Trophoblast cell (in vitro differentiated cells and primary cell): ENCODE data around the gene GAREM1.

ENCODE experiments used
- DNase-seq, 2 donors: peaks; one replicate each; pipeline ENCODE4 v3.0.0-alpha.2; 2016
- H2AFZ ChIP-seq: 2 replicates; pipeline ENCODE4 v1.6.1; 2013; ENCODE audit warnings: low read length, moderate library complexity, mild to moderate bottlenecking; ENCODE audit not compliant: insufficient read depth, poor library complexity
- H2AK5ac ChIP-seq: 2 replicates; pipeline ENCODE4 v1.6.1; 2013; ENCODE audit warnings: mild to moderate bottlenecking, low read length
- H2BK120ac ChIP-seq: 2 replicates; pipeline ENCODE4 v1.6.1; 2013; ENCODE audit warnings: low read length, mild to moderate bottlenecking, moderate library complexity; ENCODE audit not compliant: insufficient read depth, poor library complexity
- H2BK12ac ChIP-seq: 2 replicates; pipeline ENCODE4 v1.6.1; 2013; ENCODE audit warnings: mild to moderate bottlenecking, low read length, moderate library complexity
- H2BK5ac ChIP-seq: 2 replicates; pipeline ENCODE4 v1.6.1; 2013; ENCODE audit warnings: low read length, low read depth, moderate library complexity, mild to moderate bottlenecking; ENCODE audit not compliant: poor library complexity
- H3K14ac ChIP-seq: 2 replicates; pipeline ENCODE4 v1.6.1; 2013; ENCODE audit warnings: mild to moderate bottlenecking, low read length
- H3K18ac ChIP-seq: 2 replicates; pipeline ENCODE4 v1.6.1; 2013; ENCODE audit warnings: mild to moderate bottlenecking, low read length
- H3K23ac ChIP-seq: 2 replicates; pipeline ENCODE4 v1.6.1; 2013; ENCODE audit warnings: low read length
- H3K27ac ChIP-seq: 2 replicates; pipeline ENCODE4 v1.5.1; 2013; ENCODE audit warnings: low read depth, mild to moderate bottlenecking, inconsistent platforms, low read length, moderate library complexity
- H3K27me3 ChIP-seq: 2 replicates; pipeline ENCODE4 v1.6.1; 2013; ENCODE audit warnings: inconsistent platforms, mild to moderate bottlenecking, low read length, moderate library complexity; ENCODE audit not compliant: insufficient read depth
- H3K36me3 ChIP-seq, 2 experiments: 1 replicate in 1 of 2; 2 replicates in 1 of 2; pipeline ENCODE4 v1.6.1; 2013; ENCODE audit warnings: low read length in 2 of 2, mild to moderate bottlenecking in 2 of 2, moderate library complexity in 1 of 2; ENCODE audit not compliant: insufficient read depth in 2 of 2, control insufficient read depth in 1 of 2
- H3K4ac ChIP-seq: 2 replicates; pipeline ENCODE4 v1.6.1; 2013; ENCODE audit warnings: low read depth, mild to moderate bottlenecking, low read length, moderate library complexity
- H3K4me1 ChIP-seq, 2 experiments: 1 replicate in 1 of 2; 2 replicates in 1 of 2; pipeline ENCODE4 v1.6.1; 2013; ENCODE audit warnings: low read length in 2 of 2, mild to moderate bottlenecking in 2 of 2, moderate library complexity in 1 of 2; ENCODE audit not compliant: insufficient read depth in 2 of 2, control insufficient read depth in 1 of 2
- H3K4me2 ChIP-seq: 2 replicates; pipeline ENCODE4 v1.6.1; 2013; ENCODE audit warnings: inconsistent platforms, mild to moderate bottlenecking, low read length, moderate library complexity
- H3K4me3 ChIP-seq: 2 replicates; pipeline ENCODE4 v1.5.1; 2013; ENCODE audit warnings: mild to moderate bottlenecking, low read depth, low read length, inconsistent platforms
- H3K79me1 ChIP-seq: one replicate; pipeline ENCODE4 v1.6.1; 2013; ENCODE audit warnings: low read length
- H3K79me2 ChIP-seq: 2 replicates; pipeline ENCODE4 v1.6.1; 2013; ENCODE audit warnings: low read length, mild to moderate bottlenecking; ENCODE audit not compliant: control insufficient read depth, insufficient read depth, poor library complexity
- H3K9ac ChIP-seq: 2 replicates; pipeline ENCODE4 v1.6.1; 2013; ENCODE audit warnings: mild to moderate bottlenecking, low read length
- H3K9me3 ChIP-seq: 2 replicates; pipeline ENCODE4 v1.6.1; 2013; ENCODE audit warnings: low read depth, mild to moderate bottlenecking, control low read depth, inconsistent platforms, low read length; ENCODE audit not compliant: insufficient read depth
- H4K12ac ChIP-seq: 2 replicates; pipeline ENCODE4 v1.6.1; 2013; ENCODE audit warnings: low read depth, mild to moderate bottlenecking, low read length, moderate library complexity
- H4K8ac ChIP-seq: 2 replicates; pipeline ENCODE4 v1.6.1; 2013; ENCODE audit warnings: low read depth, mild to moderate bottlenecking, low read length, moderate library complexity
- H4K91ac ChIP-seq: one replicate; pipeline ENCODE4 v1.6.1; 2013; ENCODE audit warnings: low read depth, mild to moderate bottlenecking, low read length, moderate library complexity
- WGBS: extraction: QIAGEN DNeasy Blood & Tissue Kit; methylation state at CpG from one replicate; pipeline ENCODE4 v1.1.7; 2013; ENCODE audit warnings: missing lambda C conversion rate; ENCODE audit not compliant: insufficient read length, insufficient coverage; ENCODE audit errors: extremely low coverage; 5-methylcytosine and 5-hydroxymethylcytosine counted together

Gene GAREM1

GRCh38 chr18:32270341-32270740 is 200.3 kb downstream of the GAREM1 start:
- Histone ChIP-seq H3K4me1 (peaks cover 2% of the 10 kb centered on the region in 2 experiments), H4K8ac (no peak overlapping the region), H3K14ac (no peak overlapping the region), H2AK5ac (no peak overlapping the region), H3K4me2 (no peak overlapping the region), H3K4ac (no peak overlapping the region), H2BK120ac (no peak overlapping the region), H3K9me3 (no peaks in the 10 kb centered on the region), H2AFZ (no peak overlapping the region), H2BK5ac (no peak overlapping the region), H3K79me1 (no peaks in the 10 kb centered on the region), H3K36me3 (peaks cover 2 to 10% of the 10 kb centered on the region in 2 experiments), H3K9ac (no peak overlapping the region), H4K91ac (no peak overlapping the region), H4K12ac (no peak overlapping the region), H3K27ac (no peak overlapping the region), H3K27me3 (no peaks in the 10 kb centered on the region), H3K23ac (no peak overlapping the region), H3K79me2 (no peaks in the 10 kb centered on the region), H3K4me3 (no peak overlapping the region), H3K18ac (no peak overlapping the region), H2BK12ac (no peak overlapping the region)
- WGBS: 100% methylated on average over 1 of the region's 8 CpGs
- no peak for DNase-seq

- Histone ChIP-seq H3K9me3 (no peaks in the 10 kb centered on the region), H4K91ac (no peak overlapping the region), H3K4me2 (no peak overlapping the region), H3K9ac (no peak overlapping the region), H3K18ac (no peak overlapping the region), H3K14ac (no peak overlapping the region), H2BK120ac (no peak overlapping the region), H3K36me3 (peaks cover 2 to 10% of the 10 kb centered on the region in 2 experiments), H3K4ac (no peak overlapping the region), H3K27me3 (no peaks in the 10 kb centered on the region), H4K8ac (no peak overlapping the region), H2BK12ac (no peak overlapping the region), H4K12ac (no peak overlapping the region), H3K23ac (no peak overlapping the region), H3K4me3 (no peak overlapping the region), H2AK5ac (no peak overlapping the region), H2BK5ac (no peak overlapping the region), H2AFZ (no peak overlapping the region), H3K79me2 (no peaks in the 10 kb centered on the region), H3K4me1 (peaks cover 2% of the 10 kb centered on the region in 2 experiments), H3K79me1 (no peaks in the 10 kb centered on the region), H3K27ac (no peak overlapping the region)
- no peak for DNase-seq
- WGBS: no CpG with 5 or more reads among the region's 4 CpGs
Measured at GRCh38 chr18:32267463-32267862, 203.2 kb downstream of the GAREM1 start.

GRCh38 chr18:32264401-32264800 is 206.3 kb downstream of the GAREM1 start:
- no peak overlapping the region for H3K4me2 ChIP-seq
- H3K79me2 ChIP-seq: no peaks in the 10 kb centered on the region
- H3K14ac ChIP-seq: no peak overlapping the region
- H2BK5ac ChIP-seq: no peak overlapping the region
- no CpG with 5 or more reads among the region's 2 CpGs for WGBS
- H3K23ac ChIP-seq: no peak overlapping the region
- H2BK120ac ChIP-seq: no peak overlapping the region
- H4K8ac ChIP-seq: no peak overlapping the region
- no peaks in the 10 kb centered on the region for H3K4me1 ChIP-seq
- H3K27me3 ChIP-seq: no peaks in the 10 kb centered on the region
- H3K36me3 ChIP-seq: peaks cover 2 to 10% of the 10 kb centered on the region in 2 experiments
- no peak overlapping the region for H3K18ac ChIP-seq
- H3K9ac ChIP-seq: no peak overlapping the region
- no peak overlapping the region for H2BK12ac ChIP-seq
- H3K4ac ChIP-seq: no peak overlapping the region
- no peak overlapping the region for H2AK5ac ChIP-seq
- no peak overlapping the region for H3K4me3 ChIP-seq
- no peak overlapping the region for H2AFZ ChIP-seq
- no peaks in the 10 kb centered on the region for H3K79me1 ChIP-seq
- H3K27ac ChIP-seq: no peak overlapping the region
- H4K12ac ChIP-seq: no peak overlapping the region
- DNase-seq: no peak
- no peaks in the 10 kb centered on the region for H3K9me3 ChIP-seq
- no peak overlapping the region for H4K91ac ChIP-seq

GRCh38 chr18:32262092-32262491 is 208.6 kb downstream of the GAREM1 start:
- DNase-seq: no peak
- Histone ChIP-seq H3K79me1 (no peaks in the 10 kb centered on the region), H2AFZ (no peak overlapping the region), H4K91ac (no peak overlapping the region), H2BK120ac (no peak overlapping the region), H3K4me3 (no peak overlapping the region), H3K27ac (no peak overlapping the region), H3K4me2 (no peak overlapping the region), H4K8ac (no peak overlapping the region), H2AK5ac (no peak overlapping the region), H2BK5ac (no peak overlapping the region), H3K9ac (no peak overlapping the region), H3K4ac (no peak overlapping the region), H3K79me2 (no peaks in the 10 kb centered on the region), H4K12ac (no peak overlapping the region), H2BK12ac (no peak overlapping the region), H3K4me1 (no peaks in the 10 kb centered on the region), H3K9me3 (no peaks in the 10 kb centered on the region), H3K36me3 (no peaks in the 10 kb centered on the region), H3K14ac (no peak overlapping the region), H3K23ac (no peak overlapping the region), H3K18ac (no peak overlapping the region), H3K27me3 (no peaks in the 10 kb centered on the region)
- WGBS: no CpG with 5 or more reads among the region's 1 CpG
